Left lung (tissue), 10 donors: ENCODE measurements around the gene TNFSF15. TPM values are rescaled to one million over a fixed set of nuclear protein-coding genes. Genes with fewer than 3 reads are reported as not detected.

ENCODE experiments used
- ATAC-seq: fragments of 200-7000 bp; cut with Tn5 transposase; one replicate; pipeline ENCODE4 v1.9.1; 2020; ENCODE audit warnings: moderate library complexity
- DNase-seq, 4 donors: peaks; one replicate each; pipeline ENCODE4 v3.0.0-alpha.2; 2013 to 2020
- H3K27ac ChIP-seq, 2 donors: fragments of 200-600 bp; sonication (generic) in 1 of 2; one replicate each; pipeline versions ENCODE4 v1.5.0 to v1.8.0; 2020 to 2021
- H3K27me3 ChIP-seq, 2 donors: fragments of 200-600 bp; sonication (generic) in 1 of 2; one replicate each; pipeline versions ENCODE4 v1.5.0 to v1.8.0; 2020 to 2021
- H3K36me3 ChIP-seq, 2 donors: fragments of 200-600 bp; sonication (generic) in 1 of 2; one replicate each; pipeline versions ENCODE4 v1.5.0 to v1.8.0; 2020 to 2021
- H3K4me1 ChIP-seq, 2 donors: fragments of 200-600 bp; one replicate each; pipeline ENCODE4 v1.8.0; 2021
- H3K4me3 ChIP-seq, 2 donors: fragments of 200-600 bp; sonication (generic) in 1 of 2; one replicate each; pipeline versions ENCODE4 v1.5.0 to v1.8.0; 2020 to 2021; ENCODE audit warnings: mild to moderate bottlenecking in 1 of 2
- H3K9me3 ChIP-seq, 2 donors: fragments of 200-600 bp; sonication (generic) in 1 of 2; one replicate each; pipeline versions ENCODE4 v1.5.0 to v1.8.0; 2020 to 2021
- CTCF ChIP-seq, 2 donors: fragments of 200-600 bp; sonication (generic) in 1 of 2; IDR thresholded peaks; one replicate each; pipeline versions ENCODE4 v1.5.0 to v1.8.0; 2021; ENCODE audit warnings: antibody characterized with exemption in 2 of 2
- intact Hi-C, 2 donors: fragments of 100-400 bp; cut with DNase I; formaldehyde crosslinking; loops; one replicate each; pipeline versions ENCODE4 v1.11.2 to v1.14.2; 2022
- polyA plus RNA-seq, 6 donors: library from polyadenylated mRNA; unstranded; fragments of 120-200 nt; gene quantifications; one replicate each; pipeline ENCODE4 v1.2.1, GENCODE V29; 2013; ENCODE audit not compliant: insufficient read length in 6 of 6
- total RNA-seq, 2 donors: library from RNA; stranded (reverse); fragmentation: NEBNext Ultra II Directional; extraction: Animal tissue kit (Norgen Biotek cat#: 25700); gene quantifications; one replicate each; pipeline ENCODE4 v1.2.1, GENCODE V29; 2021
- donor health status: DM: no; HTN: yes; CAD: no.
- donor health status: DM: no; HTN: no; CAD: no.

TNFSF15 gene
- total and polyA plus RNA-seq, 8 donors, result 9.0 to 22.8 (median 12.8) TPM

GRCh38 chr9:114791312-114791711, 14.5 kb downstream of the TNFSF15 start:
- Histone ChIP-seq H3K36me3 (peaks cover 0 to 4% of the 10 kb centered on the region in 2 donors), H3K27me3 (no peaks in the 10 kb centered on the region), H3K9me3 (no peaks in the 10 kb centered on the region), H3K4me3 (no peak overlapping the region), H3K4me1 (no peaks in the 10 kb centered on the region), H3K27ac (no peak overlapping the region)
- DNase-seq (no peak), ATAC-seq (no peak)
- intact Hi-C loops, result no loop called here
- no peak for TF ChIP-seq CTCF (IDR thresholded peaks at IDR 0.05)

GRCh38 chr9:114790521-114790920, 15.3 kb downstream of the TNFSF15 start:
- Histone ChIP-seq H3K27ac (no peak overlapping the region), H3K9me3 (no peaks in the 10 kb centered on the region), H3K27me3 (no peaks in the 10 kb centered on the region), H3K36me3 (peaks cover 0 to 4% of the 10 kb centered on the region in 2 donors), H3K4me1 (no peaks in the 10 kb centered on the region), H3K4me3 (no peak overlapping the region)
- intact Hi-C loops, result no loop called here
- no peak for TF ChIP-seq CTCF (IDR thresholded peaks at IDR 0.05)
- ATAC-seq, result no peak
- DNase-seq, result no peak

- H3K9me3 ChIP-seq, result no peaks in the 10 kb centered on the region
- no peak for DNase-seq
- H3K4me1 ChIP-seq, result no peaks in the 10 kb centered on the region
Measured at GRCh38 chr9:114789006-114789405, 16.8 kb downstream of the TNFSF15 start.

GRCh38 chr9:114787781-114788498, 17.9 kb downstream of the TNFSF15 start:
- intact Hi-C loops, result no loop called here
- no peak overlapping the region for H3K27ac ChIP-seq
- no peak for DNase-seq
- ATAC-seq, result no peak
- H3K4me1 ChIP-seq, result no peaks in the 10 kb centered on the region
- H3K27me3 ChIP-seq, result no peaks in the 10 kb centered on the region
- no peak overlapping the region for H3K4me3 ChIP-seq
- H3K9me3 ChIP-seq, result no peaks in the 10 kb centered on the region
- TF ChIP-seq CTCF (IDR thresholded peaks at IDR 0.05), result no peak
- H3K36me3 ChIP-seq, result peaks cover 0 to 4% of the 10 kb centered on the region in 2 donors

More at GRCh38 chr9:114789006-114789405, 16.8 kb downstream of the TNFSF15 start:
- no peak for TF ChIP-seq CTCF (IDR thresholded peaks at IDR 0.05)
- Histone ChIP-seq H3K27ac (no peak overlapping the region), H3K27me3 (no peaks in the 10 kb centered on the region), H3K36me3 (peaks cover 0 to 4% of the 10 kb centered on the region in 2 donors), H3K4me3 (no peak overlapping the region)
- intact Hi-C loops, result no loop called here
- ATAC-seq, result no peak

- TF ChIP-seq CTCF (IDR thresholded peaks at IDR 0.05), result no peak
Measured at GRCh38 chr9:114787214-114787613, 18.6 kb downstream of the TNFSF15 start.

More at GRCh38 chr9:114787214-114787613, 18.6 kb downstream of the TNFSF15 start:
- no peaks in the 10 kb centered on the region for H3K27me3 ChIP-seq
- intact Hi-C loops, result no loop called here
- DNase-seq, result no peak
- no peak overlapping the region for H3K4me3 ChIP-seq
- peaks cover 0 to 4% of the 10 kb centered on the region in 2 donors for H3K36me3 ChIP-seq
- no peaks in the 10 kb centered on the region for H3K4me1 ChIP-seq
- H3K9me3 ChIP-seq, result no peaks in the 10 kb centered on the region
- H3K27ac ChIP-seq, result no peak overlapping the region
- no peak for ATAC-seq
